WERI-Rb-1 (cell line): ENCODE measurements around the gene MGLL.
"Not testable (repeated sequence)": the region's sequence is repeated elsewhere in the genome, so short reads cannot be mapped to it uniquely, and the experiment has no call there.

Experiments
- DNase-seq: peaks from one replicate; pipeline ENCODE4 v3.0.0-alpha.2; 2020
- H3K27ac ChIP-seq: fragments of 250-450 bp; sonication (Bioruptor Pico); 2 replicates; pipeline ENCODE4 v1.5.1; 2020; ENCODE audit warnings: mild to moderate bottlenecking, moderate library complexity
- H3K27me3 ChIP-seq: fragments of 250-450 bp; sonication (Bioruptor Pico); 2 replicates; pipeline ENCODE4 v1.5.1; 2021; ENCODE audit warnings: mild to moderate bottlenecking, low read depth, moderate library complexity; ENCODE audit not compliant: insufficient read depth, severe bottlenecking
- H3K36me3 ChIP-seq: fragments of 250-450 bp; sonication (Bioruptor Pico); 2 replicates; pipeline ENCODE4 v1.5.1; 2020; ENCODE audit warnings: mild to moderate bottlenecking, moderate library complexity
- H3K4me3 ChIP-seq: 2 replicates; pipeline ENCODE4 v1.5.1; 2011; ENCODE audit warnings: low read depth, mild to moderate bottlenecking, control low read depth, low read length
- H3K9me3 ChIP-seq: fragments of 250-450 bp; sonication (Bioruptor Pico); 2 replicates; pipeline ENCODE4 v1.5.1; 2021; ENCODE audit warnings: mild to moderate bottlenecking, moderate library complexity; ENCODE audit not compliant: severe bottlenecking
- TF ChIP-seq, protein P1 (sequence below): IDR thresholded peaks from 2 replicates; pipeline ENCODE4 v1.5.1; 2011; ENCODE audit warnings: low read depth, mild to moderate bottlenecking, control low read depth, inconsistent platforms, low read length

Gene MGLL

DNA sequence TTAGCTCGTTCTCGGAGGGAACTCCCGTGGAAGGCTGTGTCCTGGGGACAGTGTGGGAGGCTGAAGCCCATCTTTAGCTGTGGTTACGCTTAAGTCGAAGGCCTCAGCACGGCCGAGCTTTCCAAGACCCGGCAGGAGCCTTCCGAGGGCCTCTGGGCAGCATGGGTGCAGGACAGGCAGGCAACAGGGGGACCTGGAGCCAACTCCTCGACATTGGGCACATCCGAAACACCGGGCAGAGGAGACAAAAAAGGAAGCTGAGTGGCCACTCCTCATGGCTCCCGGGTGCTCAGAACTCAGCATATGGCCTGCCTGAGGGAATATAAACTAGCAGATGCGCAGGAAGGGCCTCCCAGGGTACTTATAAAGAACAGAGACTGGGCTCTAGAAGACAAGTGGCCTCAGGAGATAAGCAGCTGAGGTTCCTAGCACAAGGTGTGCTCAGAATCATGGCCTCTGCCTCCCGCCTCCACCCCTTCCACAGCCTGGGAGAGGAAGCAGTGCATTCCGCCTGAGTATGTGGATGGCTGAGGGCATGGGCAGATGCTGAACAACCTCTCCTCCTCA is 115.4 kb downstream of the MGLL start:
- Histone ChIP-seq H3K27ac (peak overlapping the region; percentile 54), H3K36me3 (no peaks in the 10 kb centered on the region), H3K4me3 (no peak overlapping the region), H3K27me3 (no peaks in the 10 kb centered on the region), H3K9me3 (peaks cover 5% of the 10 kb centered on the region)
- TF ChIP-seq, protein P1, sequence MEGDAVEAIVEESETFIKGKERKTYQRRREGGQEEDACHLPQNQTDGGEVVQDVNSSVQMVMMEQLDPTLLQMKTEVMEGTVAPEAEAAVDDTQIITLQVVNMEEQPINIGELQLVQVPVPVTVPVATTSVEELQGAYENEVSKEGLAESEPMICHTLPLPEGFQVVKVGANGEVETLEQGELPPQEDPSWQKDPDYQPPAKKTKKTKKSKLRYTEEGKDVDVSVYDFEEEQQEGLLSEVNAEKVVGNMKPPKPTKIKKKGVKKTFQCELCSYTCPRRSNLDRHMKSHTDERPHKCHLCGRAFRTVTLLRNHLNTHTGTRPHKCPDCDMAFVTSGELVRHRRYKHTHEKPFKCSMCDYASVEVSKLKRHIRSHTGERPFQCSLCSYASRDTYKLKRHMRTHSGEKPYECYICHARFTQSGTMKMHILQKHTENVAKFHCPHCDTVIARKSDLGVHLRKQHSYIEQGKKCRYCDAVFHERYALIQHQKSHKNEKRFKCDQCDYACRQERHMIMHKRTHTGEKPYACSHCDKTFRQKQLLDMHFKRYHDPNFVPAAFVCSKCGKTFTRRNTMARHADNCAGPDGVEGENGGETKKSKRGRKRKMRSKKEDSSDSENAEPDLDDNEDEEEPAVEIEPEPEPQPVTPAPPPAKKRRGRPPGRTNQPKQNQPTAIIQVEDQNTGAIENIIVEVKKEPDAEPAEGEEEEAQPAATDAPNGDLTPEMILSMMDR: no peak
- DNase-seq: no peak

DNA sequence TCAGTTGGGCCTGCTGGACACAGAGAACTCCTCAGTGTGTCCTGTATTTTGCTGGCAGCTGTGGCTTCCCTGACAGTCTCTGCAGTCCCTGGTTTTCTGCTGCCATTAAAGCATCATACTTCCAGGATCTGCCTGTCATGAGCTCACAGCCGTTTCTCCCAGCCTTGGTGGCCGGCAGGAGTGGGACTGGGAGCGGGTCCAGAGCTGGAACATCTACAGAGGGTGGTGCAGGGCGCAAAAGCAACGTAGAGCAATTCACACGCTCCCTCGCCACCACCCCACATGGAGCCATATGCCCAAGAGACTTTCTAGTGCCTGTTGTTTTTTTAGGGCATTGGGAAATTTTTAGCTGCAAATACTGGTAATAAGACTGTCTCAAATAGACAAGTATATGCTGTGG is 116.0 kb downstream of the MGLL start:
- peak; percentile 3 for DNase-seq
- Histone ChIP-seq H3K4me3 (no peak overlapping the region), H3K27me3 (no peaks in the 10 kb centered on the region), H3K9me3 (peaks cover 5% of the 10 kb centered on the region), H3K36me3 (no peaks in the 10 kb centered on the region), H3K27ac (peak overlapping the region; percentile 54)
- TF ChIP-seq, protein P1: no peak

DNA sequence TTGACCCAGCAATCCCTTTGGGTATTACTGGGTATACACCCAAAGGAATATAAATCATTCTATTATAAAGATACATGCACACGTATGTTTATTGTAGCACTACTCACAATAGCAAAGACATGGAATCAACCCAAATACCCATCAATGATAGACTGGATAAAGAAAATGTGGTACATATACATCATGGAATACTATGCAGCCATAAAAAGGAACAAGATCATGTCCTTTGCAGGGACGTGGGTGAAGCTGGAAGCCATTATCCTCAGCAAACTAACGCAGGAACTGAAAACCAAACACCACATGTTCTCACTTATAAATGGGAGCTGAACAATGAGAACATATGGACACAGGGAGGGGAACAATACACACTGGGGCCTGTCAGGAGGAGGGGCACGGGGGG is 117.5 kb downstream of the MGLL start:
- not testable (repeated sequence) for H3K4me3 ChIP-seq, H3K27ac ChIP-seq, H3K27me3 ChIP-seq, H3K36me3 ChIP-seq, H3K9me3 ChIP-seq, DNase-seq

DNA sequence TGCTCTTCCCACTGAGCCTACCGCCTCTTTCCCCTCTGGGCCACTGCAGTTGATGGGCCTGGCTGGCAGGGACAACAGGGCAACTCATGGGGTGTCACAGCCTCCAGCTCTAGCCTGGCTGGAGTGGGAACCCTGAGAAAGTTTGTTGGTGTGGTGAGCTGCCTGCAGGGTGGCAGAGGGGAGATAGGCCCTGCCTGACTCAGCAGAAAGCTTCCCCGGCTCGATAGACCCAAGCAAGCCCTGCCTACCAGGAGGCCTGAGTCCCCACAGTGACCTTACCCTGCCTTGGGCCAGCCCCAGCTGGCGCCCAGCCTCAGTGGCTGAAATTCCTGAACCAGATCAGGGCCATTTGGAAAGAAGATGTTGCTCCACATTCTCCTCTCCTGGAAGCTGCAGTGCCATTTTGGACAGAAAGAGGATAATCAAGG is 120.2 kb downstream of the MGLL start:
- no peak overlapping the region for H3K27ac ChIP-seq
- no peaks in the 10 kb centered on the region for H3K36me3 ChIP-seq
- peaks cover 5% of the 10 kb centered on the region for H3K9me3 ChIP-seq
- H3K27me3 ChIP-seq: no peaks in the 10 kb centered on the region
- TF ChIP-seq, protein P1: no peak
- no peak overlapping the region for H3K4me3 ChIP-seq
- no peak for DNase-seq

DNA sequence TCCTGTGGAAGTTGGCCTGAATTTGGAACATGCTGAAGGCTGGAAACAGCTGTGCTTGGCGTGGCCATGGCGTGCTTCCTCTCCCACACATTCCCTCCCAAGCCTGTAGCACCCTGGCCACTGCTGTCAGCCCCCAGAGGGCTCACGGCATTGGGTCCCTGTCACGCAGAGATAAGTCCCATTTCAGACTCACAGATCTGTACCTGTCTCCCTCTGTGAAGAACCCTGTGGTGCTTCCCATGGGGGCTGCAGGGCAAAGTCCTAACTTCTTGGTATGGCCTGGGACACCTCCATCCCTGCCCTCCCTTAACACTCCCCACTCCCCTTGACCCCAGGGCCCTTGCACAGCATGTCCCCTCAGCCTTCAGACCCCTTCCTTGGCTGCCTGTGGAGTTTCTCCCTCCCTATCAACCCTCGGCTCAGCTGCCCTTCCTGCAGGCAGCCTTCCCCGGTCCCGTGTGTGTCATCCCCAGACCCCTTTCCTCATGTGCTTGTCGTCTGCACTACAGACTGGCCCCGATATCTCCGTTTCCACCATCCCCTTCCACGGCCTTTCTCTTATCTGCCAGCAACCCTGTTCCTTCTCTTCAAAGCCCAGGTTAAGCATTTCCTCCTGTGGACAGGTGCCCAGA is 120.9 kb downstream of the MGLL start:
- H3K36me3 ChIP-seq: no peaks in the 10 kb centered on the region
- no peak overlapping the region for H3K4me3 ChIP-seq
- no peaks in the 10 kb centered on the region for H3K27me3 ChIP-seq
- H3K9me3 ChIP-seq: peaks cover 5% of the 10 kb centered on the region
- DNase-seq: no peak
- TF ChIP-seq, protein P1: no peak
- H3K27ac ChIP-seq: no peak overlapping the region

DNA sequence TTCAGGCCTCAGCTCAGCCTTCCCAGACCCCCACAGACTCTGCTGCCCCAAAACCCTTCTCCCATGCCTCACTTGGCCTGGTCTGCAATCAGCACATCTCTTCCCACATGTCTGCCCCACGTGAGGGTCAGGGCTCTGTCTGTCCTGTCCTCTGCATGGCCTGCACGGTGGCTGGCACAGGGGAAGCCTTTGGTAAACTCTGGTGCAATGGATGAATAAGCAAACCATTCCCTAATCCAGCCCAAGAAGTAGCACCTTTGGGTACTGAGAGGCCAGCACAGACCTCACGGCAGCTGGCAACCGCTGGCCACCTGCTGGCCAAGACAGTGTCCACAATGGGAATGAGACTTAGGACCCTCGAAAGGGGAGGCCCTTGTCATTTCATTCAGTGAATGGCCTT is 121.9 kb downstream of the MGLL start:
- no peaks in the 10 kb centered on the region for H3K27me3 ChIP-seq
- DNase-seq: no peak
- TF ChIP-seq, protein P1: peak; percentile 45
- no peaks in the 10 kb centered on the region for H3K36me3 ChIP-seq
- H3K4me3 ChIP-seq: no peak overlapping the region
- H3K9me3 ChIP-seq: peaks cover 5% of the 10 kb centered on the region
- peak overlapping the region; percentile 90 for H3K27ac ChIP-seq
